ENCODE data around the gene MAD2L1BP. TPM values are rescaled to one million over a fixed set of nuclear protein-coding genes. Genes with fewer than 3 reads are reported as not detected.

MAD2L1BP gene
- total and polyA plus RNA-seq, 2 of the 13 experiments (the other 11 are each of a cell fraction or from before 2014, with no cell fraction given): 54.2 to 55.5 TPM

DNA sequence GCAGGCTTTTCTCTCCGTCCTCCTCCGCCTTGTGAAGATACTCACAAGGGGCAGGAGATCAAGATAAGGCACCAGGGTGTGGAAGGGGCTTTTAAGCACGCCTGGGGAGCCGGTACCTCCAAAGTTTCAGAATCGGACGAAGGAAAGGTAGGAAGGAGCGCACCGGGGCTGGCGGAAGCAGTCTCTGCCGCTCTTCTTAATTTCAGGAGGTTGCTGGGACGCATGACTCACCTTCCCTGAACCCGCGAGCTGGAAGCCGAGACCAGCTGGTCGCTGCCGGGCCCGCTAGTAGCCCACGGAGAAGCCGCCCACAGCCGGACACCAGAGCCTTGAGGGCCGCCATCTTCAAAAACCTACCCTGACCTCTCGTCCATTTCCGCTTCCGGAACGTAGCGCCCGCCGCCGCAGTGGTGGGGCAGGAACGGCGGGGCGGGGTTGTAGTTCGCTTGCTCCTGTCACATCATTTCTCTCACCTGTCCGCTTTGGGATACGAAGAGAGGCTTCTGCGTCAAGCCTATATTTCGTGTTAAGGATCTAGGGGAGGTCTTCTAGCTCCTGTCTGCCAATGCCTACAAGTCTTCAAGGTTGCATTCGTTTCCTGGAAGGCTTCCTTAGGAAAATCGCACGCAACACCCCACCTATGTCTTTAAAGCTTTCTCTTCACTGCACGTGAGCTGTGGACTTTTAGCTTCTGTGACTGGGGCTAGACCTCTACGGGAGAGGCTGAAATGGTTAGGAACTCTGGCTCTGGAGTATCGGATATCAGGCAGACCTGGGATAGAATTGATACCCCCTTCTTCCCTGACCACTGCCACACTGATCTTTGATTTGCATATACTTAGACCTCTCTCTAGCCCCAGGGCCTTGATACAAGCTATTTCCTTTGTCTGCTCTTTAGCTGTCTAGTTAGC, 52.1 kb downstream of the MAD2L1BP start, which contains the start of gene MRPS18A (continued):
- peak; percentile 21; the same call in 1 of the 2 replicates for TF ChIP-seq HNF1B (CRISPR knock-in tag; IDR thresholded peaks at IDR 0.05)
- TF ChIP-seq MXD1 (CRISPR knock-in tag; IDR thresholded peaks at IDR 0.05): no peak
- peak; percentile 44; the same call in 1 of the 2 replicates for TF ChIP-seq KLF12 (CRISPR knock-in tag; IDR thresholded peaks at IDR 0.05; ENCODE audit: borderline replicate concordance)
- peak; percentile 70 for TF ChIP-seq MAX (IDR thresholded peaks at IDR 0.05)
- TF ChIP-seq ZBTB2 (CRISPR knock-in tag; IDR thresholded peaks at IDR 0.05; ENCODE audit: low read depth): no peak
- TF ChIP-seq, protein P1, sequence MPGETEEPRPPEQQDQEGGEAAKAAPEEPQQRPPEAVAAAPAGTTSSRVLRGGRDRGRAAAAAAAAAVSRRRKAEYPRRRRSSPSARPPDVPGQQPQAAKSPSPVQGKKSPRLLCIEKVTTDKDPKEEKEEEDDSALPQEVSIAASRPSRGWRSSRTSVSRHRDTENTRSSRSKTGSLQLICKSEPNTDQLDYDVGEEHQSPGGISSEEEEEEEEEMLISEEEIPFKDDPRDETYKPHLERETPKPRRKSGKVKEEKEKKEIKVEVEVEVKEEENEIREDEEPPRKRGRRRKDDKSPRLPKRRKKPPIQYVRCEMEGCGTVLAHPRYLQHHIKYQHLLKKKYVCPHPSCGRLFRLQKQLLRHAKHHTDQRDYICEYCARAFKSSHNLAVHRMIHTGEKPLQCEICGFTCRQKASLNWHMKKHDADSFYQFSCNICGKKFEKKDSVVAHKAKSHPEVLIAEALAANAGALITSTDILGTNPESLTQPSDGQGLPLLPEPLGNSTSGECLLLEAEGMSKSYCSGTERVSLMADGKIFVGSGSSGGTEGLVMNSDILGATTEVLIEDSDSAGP (CRISPR knock-in tag; IDR thresholded peaks at IDR 0.05; ENCODE audit: borderline replicate concordance): peak; percentile 91; the same call in 1 of the 2 replicates
- TF ChIP-seq PLRG1 (conservative IDR thresholded peaks at IDR 0.05): no peak
- TF ChIP-seq SRSF9 (IDR thresholded peaks at IDR 0.05; ENCODE audit: borderline replicate concordance, insufficient read depth, low read depth, low read length, poor library complexity, severe bottlenecking): no peak
- TF ChIP-seq ZFP36 (IDR thresholded peaks at IDR 0.05; ENCODE audit: borderline replicate concordance, low read depth, low read length, partially characterized antibody): no peak
- peak; percentile 59; the same call in 1 of the 2 replicates for TF ChIP-seq ZNF44 (CRISPR knock-in tag; IDR thresholded peaks at IDR 0.05)
- TF ChIP-seq ZNF605 (CRISPR knock-in tag; IDR thresholded peaks at IDR 0.05): 0 out of 2 replicates have a peak, but pooled peaks have one; percentile 64
- TF ChIP-seq PBX2 (CRISPR knock-in tag; IDR thresholded peaks at IDR 0.05): peak; percentile 65; the same call in 1 of the 2 replicates
- no peak for TF ChIP-seq NFE2L2 (IDR thresholded peaks at IDR 0.05; ENCODE audit: low read length)
- peak; percentile 78 for TF ChIP-seq ZNF792 (CRISPR knock-in tag; IDR thresholded peaks at IDR 0.05)
- no peak; the same call in 1 of the 2 replicates for TF ChIP-seq NFIC (IDR thresholded peaks at IDR 0.05; ENCODE audit: low read length)
- TF ChIP-seq POLR2G (IDR thresholded peaks at IDR 0.05; ENCODE audit: low read depth, low read length): peak; percentile 95
- no peak for TF ChIP-seq ZXDC (CRISPR knock-in tag; IDR thresholded peaks at IDR 0.05)
- TF ChIP-seq ESRRA (CRISPR knock-in tag; IDR thresholded peaks at IDR 0.05; ENCODE audit: low read depth): peak; percentile 67; the same call in 1 of the 2 replicates
- 0 out of 2 replicates have a peak, but pooled peaks have one; percentile 68 for TF ChIP-seq ZNF546 (CRISPR knock-in tag; conservative IDR thresholded peaks at IDR 0.05)
